ENCODE measurements around the gene B4GAT1. TPM values are rescaled to one million over a fixed set of nuclear protein-coding genes. Genes with fewer than 3 reads are reported as not detected.

The B4GAT1 gene
- total and polyA plus RNA-seq, 9 of the 15 experiments (the other 6 are each of a cell fraction or from before 2014, with no cell fraction given): 0.86 to 9.5 (median 3.8) TPM

DNA sequence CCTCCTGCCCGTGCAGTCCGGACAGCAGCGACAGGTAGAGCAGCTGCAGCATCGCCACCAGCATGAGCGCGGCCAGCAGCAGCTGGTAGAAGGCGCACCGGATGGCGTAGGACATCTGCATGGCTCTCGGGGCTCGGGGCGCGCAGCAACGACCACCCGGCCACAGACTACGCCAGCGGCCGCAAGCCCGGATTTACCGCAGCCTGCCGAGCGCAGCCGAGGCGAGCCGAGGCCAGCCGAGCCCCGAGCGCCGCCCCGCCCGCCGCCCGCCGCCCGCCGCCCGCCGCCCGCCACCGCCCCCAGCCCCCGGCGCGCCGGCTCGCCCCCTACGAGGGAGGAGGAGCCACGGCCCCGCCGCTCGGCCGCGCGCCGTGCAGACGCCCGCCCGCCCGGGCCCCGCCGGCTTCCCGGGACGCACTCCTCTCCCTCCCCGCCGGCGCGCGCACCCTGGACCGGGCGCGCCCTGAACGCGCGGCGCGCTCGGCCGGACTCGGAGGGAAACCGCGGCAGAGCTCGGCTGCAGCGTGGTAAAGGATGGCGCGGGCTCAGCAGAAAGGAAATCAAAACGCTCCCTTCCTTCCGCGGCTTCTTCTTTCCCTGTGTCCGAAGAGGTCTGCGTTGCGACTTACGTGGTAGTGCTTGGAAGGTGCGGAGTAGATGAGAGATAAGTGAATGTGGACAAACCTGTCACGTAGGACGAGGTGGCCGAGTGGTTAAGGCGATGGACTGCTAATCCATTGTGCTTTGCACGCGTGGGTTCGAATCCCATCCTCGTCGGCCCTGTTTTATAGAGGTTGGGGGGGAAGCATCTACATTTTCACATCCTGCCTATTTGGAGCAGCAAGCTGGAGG lies at the start of gene B4GAT1 (continued):
- TF ChIP-seq, protein P1, sequence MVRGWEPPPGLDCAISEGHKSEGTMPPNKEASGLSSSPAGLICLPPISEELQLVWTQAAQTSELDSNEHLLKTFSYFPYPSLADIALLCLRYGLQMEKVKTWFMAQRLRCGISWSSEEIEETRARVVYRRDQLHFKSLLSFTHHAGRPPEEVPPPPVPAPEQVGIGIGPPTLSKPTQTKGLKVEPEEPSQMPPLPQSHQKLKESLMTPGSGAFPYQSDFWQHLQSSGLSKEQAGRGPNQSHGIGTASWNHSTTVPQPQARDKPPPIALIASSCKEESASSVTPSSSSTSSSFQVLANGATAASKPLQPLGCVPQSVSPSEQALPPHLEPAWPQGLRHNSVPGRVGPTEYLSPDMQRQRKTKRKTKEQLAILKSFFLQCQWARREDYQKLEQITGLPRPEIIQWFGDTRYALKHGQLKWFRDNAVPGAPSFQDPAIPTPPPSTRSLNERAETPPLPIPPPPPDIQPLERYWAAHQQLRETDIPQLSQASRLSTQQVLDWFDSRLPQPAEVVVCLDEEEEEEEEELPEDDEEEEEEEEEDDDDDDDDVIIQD (CRISPR knock-in tag; IDR thresholded peaks at IDR 0.05): no peak
- TF ChIP-seq, protein P2, sequence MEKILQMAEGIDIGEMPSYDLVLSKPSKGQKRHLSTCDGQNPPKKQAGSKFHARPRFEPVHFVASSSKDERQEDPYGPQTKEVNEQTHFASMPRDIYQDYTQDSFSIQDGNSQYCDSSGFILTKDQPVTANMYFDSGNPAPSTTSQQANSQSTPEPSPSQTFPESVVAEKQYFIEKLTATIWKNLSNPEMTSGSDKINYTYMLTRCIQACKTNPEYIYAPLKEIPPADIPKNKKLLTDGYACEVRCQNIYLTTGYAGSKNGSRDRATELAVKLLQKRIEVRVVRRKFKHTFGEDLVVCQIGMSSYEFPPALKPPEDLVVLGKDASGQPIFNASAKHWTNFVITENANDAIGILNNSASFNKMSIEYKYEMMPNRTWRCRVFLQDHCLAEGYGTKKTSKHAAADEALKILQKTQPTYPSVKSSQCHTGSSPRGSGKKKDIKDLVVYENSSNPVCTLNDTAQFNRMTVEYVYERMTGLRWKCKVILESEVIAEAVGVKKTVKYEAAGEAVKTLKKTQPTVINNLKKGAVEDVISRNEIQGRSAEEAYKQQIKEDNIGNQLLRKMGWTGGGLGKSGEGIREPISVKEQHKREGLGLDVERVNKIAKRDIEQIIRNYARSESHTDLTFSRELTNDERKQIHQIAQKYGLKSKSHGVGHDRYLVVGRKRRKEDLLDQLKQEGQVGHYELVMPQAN (IDR thresholded peaks at IDR 0.05; ENCODE audit: borderline replicate concordance): no peak
- TF ChIP-seq, protein P3, sequence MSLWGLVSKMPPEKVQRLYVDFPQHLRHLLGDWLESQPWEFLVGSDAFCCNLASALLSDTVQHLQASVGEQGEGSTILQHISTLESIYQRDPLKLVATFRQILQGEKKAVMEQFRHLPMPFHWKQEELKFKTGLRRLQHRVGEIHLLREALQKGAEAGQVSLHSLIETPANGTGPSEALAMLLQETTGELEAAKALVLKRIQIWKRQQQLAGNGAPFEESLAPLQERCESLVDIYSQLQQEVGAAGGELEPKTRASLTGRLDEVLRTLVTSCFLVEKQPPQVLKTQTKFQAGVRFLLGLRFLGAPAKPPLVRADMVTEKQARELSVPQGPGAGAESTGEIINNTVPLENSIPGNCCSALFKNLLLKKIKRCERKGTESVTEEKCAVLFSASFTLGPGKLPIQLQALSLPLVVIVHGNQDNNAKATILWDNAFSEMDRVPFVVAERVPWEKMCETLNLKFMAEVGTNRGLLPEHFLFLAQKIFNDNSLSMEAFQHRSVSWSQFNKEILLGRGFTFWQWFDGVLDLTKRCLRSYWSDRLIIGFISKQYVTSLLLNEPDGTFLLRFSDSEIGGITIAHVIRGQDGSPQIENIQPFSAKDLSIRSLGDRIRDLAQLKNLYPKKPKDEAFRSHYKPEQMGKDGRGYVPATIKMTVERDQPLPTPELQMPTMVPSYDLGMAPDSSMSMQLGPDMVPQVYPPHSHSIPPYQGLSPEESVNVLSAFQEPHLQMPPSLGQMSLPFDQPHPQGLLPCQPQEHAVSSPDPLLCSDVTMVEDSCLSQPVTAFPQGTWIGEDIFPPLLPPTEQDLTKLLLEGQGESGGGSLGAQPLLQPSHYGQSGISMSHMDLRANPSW (CRISPR knock-in tag; IDR thresholded peaks at IDR 0.05): no peak; the same call in 1 of the 2 replicates
- TF ChIP-seq SREBF1 (IDR thresholded peaks at IDR 0.05; ENCODE audit: borderline replicate concordance, low read depth, low read length) (peak; percentile 69; the same call in 1 of the 2 replicates), GATA2 (CRISPR knock-in tag; IDR thresholded peaks at IDR 0.05) (peak; percentile 79), ZNF253 (CRISPR knock-in tag; conservative IDR thresholded peaks at IDR 0.05) (no peak), HCFC1 (IDR thresholded peaks at IDR 0.05; ENCODE audit: low read depth, low read length) (peak; percentile 47; the same call in 1 of the 2 replicates), ZNF586 (CRISPR knock-in tag; conservative IDR thresholded peaks at IDR 0.05) (no peak), HDAC2 (IDR thresholded peaks at IDR 0.05) (no peak), CCNT2 (IDR thresholded peaks at IDR 0.05; ENCODE audit: borderline replicate concordance, extremely low read depth, insufficient read length, low read depth, low read length) (no peak), ZNF436 (CRISPR knock-in tag; IDR thresholded peaks at IDR 0.05) (no peak), MBD2 (IDR thresholded peaks at IDR 0.05; ENCODE audit: borderline replicate concordance, low read depth) (no peak), ZKSCAN3 (CRISPR knock-in tag; IDR thresholded peaks at IDR 0.05) (no peak), MECOM (CRISPR knock-in tag; IDR thresholded peaks at IDR 0.05) (no peak)
- TF ChIP-seq, protein P4, sequence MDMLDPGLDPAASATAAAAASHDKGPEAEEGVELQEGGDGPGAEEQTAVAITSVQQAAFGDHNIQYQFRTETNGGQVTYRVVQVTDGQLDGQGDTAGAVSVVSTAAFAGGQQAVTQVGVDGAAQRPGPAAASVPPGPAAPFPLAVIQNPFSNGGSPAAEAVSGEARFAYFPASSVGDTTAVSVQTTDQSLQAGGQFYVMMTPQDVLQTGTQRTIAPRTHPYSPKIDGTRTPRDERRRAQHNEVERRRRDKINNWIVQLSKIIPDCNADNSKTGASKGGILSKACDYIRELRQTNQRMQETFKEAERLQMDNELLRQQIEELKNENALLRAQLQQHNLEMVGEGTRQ (CRISPR knock-in tag; IDR thresholded peaks at IDR 0.05): no peak
- TF ChIP-seq, protein P5, sequence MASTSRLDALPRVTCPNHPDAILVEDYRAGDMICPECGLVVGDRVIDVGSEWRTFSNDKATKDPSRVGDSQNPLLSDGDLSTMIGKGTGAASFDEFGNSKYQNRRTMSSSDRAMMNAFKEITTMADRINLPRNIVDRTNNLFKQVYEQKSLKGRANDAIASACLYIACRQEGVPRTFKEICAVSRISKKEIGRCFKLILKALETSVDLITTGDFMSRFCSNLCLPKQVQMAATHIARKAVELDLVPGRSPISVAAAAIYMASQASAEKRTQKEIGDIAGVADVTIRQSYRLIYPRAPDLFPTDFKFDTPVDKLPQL (IDR thresholded peaks at IDR 0.05; ENCODE audit: extremely low read depth, insufficient read length): no peak
- TF ChIP-seq, protein P6, sequence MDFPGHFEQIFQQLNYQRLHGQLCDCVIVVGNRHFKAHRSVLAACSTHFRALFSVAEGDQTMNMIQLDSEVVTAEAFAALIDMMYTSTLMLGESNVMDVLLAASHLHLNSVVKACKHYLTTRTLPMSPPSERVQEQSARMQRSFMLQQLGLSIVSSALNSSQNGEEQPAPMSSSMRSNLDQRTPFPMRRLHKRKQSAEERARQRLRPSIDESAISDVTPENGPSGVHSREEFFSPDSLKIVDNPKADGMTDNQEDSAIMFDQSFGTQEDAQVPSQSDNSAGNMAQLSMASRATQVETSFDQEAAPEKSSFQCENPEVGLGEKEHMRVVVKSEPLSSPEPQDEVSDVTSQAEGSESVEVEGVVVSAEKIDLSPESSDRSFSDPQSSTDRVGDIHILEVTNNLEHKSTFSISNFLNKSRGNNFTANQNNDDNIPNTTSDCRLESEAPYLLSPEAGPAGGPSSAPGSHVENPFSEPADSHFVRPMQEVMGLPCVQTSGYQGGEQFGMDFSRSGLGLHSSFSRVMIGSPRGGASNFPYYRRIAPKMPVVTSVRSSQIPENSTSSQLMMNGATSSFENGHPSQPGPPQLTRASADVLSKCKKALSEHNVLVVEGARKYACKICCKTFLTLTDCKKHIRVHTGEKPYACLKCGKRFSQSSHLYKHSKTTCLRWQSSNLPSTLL (IDR thresholded peaks at IDR 0.05): peak; percentile 77
